ENCODE data around the gene PSD4. TPM values are rescaled to one million over a fixed set of nuclear protein-coding genes. Genes with fewer than 3 reads are reported as not detected.

Gene PSD4
- total RNA-seq, 4 donors from 2014 or later, result 2.8 to 14.8 (median 5.6) TPM

DNA sequence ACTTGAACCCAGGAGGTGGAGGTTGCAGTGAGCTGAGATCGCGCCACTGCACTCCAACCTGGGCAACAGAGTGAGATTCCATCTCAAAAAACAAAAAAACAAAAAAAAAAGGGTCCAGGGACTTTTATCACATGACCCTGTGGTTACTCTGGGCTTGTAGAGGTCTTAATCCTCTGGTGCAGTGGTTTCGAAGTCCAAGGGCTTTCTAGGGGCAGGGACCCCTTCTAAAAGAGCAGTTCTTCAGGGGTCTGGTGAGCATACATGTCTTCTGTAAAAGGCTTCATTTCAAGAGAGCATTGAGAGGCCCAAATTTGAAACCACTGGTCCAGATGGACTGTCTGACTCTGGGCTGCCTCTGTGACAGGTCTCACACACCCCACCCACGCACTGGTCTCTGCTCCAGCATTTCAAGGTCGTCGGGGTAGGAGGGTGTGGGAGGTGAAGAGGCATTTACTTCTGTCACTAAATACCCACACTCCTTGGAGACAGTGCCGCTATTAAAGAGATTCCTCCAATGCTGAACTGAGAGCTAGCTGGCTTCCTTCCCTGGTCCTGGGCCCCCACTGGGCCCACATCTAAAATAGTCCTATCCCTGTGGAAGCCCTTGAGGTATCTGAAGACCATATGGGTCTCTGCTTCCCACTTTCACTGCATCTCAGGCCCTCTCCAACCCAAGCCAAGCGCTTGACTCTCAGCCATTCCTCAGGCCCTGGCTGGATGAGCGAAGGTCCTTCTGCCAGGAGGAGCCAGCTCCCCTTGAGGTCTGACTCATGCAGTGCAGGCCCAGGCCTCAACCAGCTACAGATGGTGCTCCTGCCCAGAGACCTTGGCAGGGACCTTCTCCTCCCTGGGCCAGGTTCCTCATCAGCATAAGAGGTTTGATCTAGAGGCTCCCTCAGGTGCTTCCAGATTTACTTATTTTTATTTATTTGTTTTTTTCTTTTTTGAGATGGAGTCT lies 60.1 kb downstream of the PSD4 start:
- TF ChIP-seq, protein P1, sequence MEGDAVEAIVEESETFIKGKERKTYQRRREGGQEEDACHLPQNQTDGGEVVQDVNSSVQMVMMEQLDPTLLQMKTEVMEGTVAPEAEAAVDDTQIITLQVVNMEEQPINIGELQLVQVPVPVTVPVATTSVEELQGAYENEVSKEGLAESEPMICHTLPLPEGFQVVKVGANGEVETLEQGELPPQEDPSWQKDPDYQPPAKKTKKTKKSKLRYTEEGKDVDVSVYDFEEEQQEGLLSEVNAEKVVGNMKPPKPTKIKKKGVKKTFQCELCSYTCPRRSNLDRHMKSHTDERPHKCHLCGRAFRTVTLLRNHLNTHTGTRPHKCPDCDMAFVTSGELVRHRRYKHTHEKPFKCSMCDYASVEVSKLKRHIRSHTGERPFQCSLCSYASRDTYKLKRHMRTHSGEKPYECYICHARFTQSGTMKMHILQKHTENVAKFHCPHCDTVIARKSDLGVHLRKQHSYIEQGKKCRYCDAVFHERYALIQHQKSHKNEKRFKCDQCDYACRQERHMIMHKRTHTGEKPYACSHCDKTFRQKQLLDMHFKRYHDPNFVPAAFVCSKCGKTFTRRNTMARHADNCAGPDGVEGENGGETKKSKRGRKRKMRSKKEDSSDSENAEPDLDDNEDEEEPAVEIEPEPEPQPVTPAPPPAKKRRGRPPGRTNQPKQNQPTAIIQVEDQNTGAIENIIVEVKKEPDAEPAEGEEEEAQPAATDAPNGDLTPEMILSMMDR (IDR thresholded peaks at IDR 0.05; ENCODE audit: low read depth), result no peak

- TF ChIP-seq, protein P1 (IDR thresholded peaks at IDR 0.05; ENCODE audit: low read depth), result no peak
Measured at GRCh38 chr2:113234721-113235346, 61.1 kb downstream of the PSD4 start.

DNA sequence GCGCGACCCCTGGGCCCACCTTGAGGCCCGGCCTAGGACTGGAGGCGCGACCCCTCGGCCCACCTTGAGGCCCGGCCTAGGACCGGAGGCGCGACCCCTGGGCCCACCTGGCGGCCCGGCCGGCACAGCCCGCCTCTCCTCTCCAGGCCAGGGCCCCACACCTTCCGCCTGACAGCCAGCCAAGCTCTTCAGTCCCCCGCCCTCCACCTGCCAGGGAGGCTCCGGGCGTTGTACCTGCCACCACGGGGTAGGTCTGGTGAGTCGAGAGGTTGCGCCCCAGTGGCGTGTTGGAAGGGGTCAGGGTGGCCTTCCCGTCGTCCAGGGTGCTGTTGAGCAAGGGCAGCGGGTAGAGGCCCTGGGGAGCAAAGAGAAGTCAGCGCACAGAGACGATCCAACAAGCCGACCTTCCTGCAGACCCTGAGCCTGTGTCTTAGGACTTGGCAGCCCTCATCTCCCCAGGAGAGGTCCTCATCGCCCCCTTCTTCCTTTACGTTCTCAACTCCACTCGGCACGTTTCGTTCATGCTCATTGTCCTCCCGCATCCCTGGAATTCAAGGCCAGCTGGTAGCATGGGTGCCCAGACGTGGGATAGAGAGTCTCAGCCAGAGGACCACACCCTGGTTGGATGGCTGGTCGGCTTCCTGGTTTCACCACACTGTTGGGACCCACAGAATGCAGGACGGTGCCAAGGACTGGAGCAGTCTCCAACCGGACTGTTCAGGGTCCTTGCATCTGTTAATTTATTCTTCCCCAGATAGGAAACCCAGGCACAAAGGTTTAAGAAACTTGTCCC lies 62.8 kb downstream of the PSD4 start:
- TF ChIP-seq, protein P1 (IDR thresholded peaks at IDR 0.05; ENCODE audit: low read depth), result no peak

GRCh38 chr2:113237604-113238160 lies 63.9 kb downstream of the PSD4 start:
- TF ChIP-seq, protein P1 (IDR thresholded peaks at IDR 0.05; ENCODE audit: low read depth), result no peak

DNA sequence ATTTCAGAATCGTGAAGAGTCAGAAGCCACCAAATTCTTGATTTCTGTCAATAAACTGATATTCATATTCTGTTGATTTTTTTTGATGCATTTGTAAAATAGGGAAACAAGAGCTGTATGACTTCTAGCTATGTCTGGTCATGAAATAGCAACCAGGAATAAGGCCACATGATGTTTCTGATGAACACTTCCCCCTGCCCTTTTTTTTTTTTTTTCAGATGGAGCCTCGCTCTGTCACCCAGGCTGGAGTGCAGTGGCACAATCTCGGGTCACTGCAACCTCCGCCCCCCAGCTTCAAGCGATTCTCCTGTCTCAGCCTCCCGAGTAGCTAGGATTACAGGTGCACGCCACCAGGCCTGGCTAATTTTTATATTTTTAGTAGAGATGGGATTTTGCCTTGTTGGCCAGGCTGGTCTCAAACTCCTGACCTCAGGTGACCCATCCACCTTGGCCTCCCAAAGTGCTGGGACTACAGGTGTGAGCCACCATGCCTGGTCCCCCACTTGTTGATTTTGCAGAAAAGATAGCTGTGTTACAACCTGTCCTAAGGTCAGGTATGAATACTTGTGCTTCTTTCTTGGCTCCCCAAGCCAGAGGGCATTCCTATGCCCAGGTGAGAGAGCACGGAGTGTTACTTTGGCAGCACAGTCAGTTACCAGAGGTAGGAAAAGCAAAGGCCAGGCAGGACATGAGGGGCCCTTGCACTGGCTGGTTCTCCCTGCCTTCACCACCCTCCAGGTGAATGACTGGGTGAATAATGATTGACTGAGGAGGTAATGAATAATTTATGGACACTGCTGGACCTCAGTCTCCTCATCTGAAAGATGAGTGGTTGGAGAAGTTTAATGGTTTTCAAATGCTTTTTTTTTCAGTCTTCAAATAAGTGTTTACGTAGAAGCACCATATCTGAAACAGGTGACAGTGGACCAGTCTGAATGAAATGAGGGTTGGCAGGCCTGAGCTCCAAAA lies 65.4 kb downstream of the PSD4 start:
- TF ChIP-seq, protein P1 (IDR thresholded peaks at IDR 0.05; ENCODE audit: low read depth), result no peak

GRCh38 chr2:113240150-113240914 lies 66.6 kb downstream of the PSD4 start:
- TF ChIP-seq, protein P1 (IDR thresholded peaks at IDR 0.05; ENCODE audit: low read depth), result no peak
